ENCODE data around the gene ASPHD2.
"Not testable (repeated sequence)": the region's sequence is repeated elsewhere in the genome, so short reads cannot be mapped to it uniquely, and the experiment has no call there.

The ASPHD2 gene

GRCh38 chr22:26401726-26402125, 27.3 kb upstream of the ASPHD2 start:
- DNase-seq (ENCODE audit: low spot score): no peak
- no peak overlapping the region for H3K4me3 Mint-ChIP-seq
- peaks cover 2% of the 10 kb centered on the region for H3K27me3 Mint-ChIP-seq (ENCODE audit: low read depth)
- H3K9me3 Mint-ChIP-seq: no peaks in the 10 kb centered on the region
- H3K36me3 Mint-ChIP-seq (ENCODE audit: low read depth): no peaks in the 10 kb centered on the region
- H3K4me1 Mint-ChIP-seq (ENCODE audit: low read depth): peaks cover 7% of the 10 kb centered on the region
- no peak overlapping the region for H3K27ac Mint-ChIP-seq

DNA sequence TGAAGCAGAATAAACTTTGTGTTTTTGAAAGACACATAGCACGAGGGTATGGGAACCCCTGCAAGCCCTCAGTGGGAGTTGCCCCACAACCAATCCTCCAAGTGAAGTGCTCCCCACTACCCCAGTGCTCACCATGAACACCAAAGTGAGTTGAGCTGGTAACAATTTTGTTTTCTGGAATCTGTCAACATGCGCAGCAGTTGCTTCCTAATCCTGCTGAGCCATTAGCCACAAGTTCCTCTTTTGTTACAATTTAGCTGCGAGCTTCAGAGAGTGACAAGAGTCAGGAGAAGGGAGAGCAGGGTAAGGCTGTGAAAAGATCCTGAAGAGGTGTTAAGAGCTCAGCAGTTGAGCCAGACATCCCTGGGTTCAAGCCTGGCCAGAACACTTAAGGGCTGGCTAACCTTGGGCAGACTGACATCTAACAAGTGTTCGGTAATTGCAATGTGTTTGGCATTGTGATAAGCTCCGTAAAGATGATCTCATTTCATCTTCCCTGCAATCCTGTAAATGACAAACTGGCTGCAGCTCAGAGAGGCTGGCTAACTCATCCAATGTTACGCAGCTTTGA, 24.1 kb upstream of the ASPHD2 start:
- Mint-ChIP-seq H3K4me3 (no peak overlapping the region), H3K36me3 (ENCODE audit: low read depth) (no peaks in the 10 kb centered on the region)
- DNase-seq (ENCODE audit: low spot score): no peak

DNA sequence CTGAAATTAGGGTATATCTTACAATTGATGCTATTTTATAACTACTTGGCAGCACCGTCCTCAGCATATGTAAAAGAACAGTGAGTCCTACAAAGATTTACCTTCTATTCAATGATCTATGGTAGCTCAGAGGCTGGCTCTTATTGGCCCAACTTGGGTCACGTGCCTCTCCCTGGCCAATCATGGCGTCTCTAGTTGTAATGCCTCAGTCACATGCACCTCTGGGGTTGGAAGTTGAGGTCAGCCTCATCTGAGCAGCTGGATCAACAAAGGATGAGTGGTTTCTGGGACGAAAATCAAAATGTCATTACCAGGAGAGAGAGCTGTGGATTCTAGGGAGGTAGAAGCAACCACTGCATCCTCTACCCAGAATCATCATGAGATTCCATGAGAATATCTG, 22.9 kb upstream of the ASPHD2 start:
- no peak for DNase-seq (ENCODE audit: low spot score)

More for the DNA sequence above, 24.1 kb upstream of the ASPHD2 start:
- Mint-ChIP-seq H3K27ac (no peak overlapping the region), H3K9me3 (no peaks in the 10 kb centered on the region), H3K27me3 (ENCODE audit: low read depth) (peaks cover 9% of the 10 kb centered on the region), H3K4me1 (ENCODE audit: low read depth) (peaks cover 7% of the 10 kb centered on the region)

GRCh38 chr22:26408562-26409220, 20.4 kb upstream of the ASPHD2 start:
- H3K9me3 Mint-ChIP-seq; H3K27ac Mint-ChIP-seq; H3K4me1 Mint-ChIP-seq (ENCODE audit: low read depth); H3K4me3 Mint-ChIP-seq; H3K36me3 Mint-ChIP-seq (ENCODE audit: low read depth); DNase-seq (ENCODE audit: low spot score): not testable (repeated sequence)
- peaks cover 12% of the 10 kb centered on the region for H3K27me3 Mint-ChIP-seq (ENCODE audit: low read depth)

More for the DNA sequence above, 22.9 kb upstream of the ASPHD2 start:
- H3K4me1 Mint-ChIP-seq (ENCODE audit: low read depth): peaks cover 7% of the 10 kb centered on the region
- no peak overlapping the region for H3K4me3 Mint-ChIP-seq
- peaks cover 11% of the 10 kb centered on the region for H3K27me3 Mint-ChIP-seq (ENCODE audit: low read depth)
- H3K9me3 Mint-ChIP-seq: no peaks in the 10 kb centered on the region
- no peak overlapping the region for H3K27ac Mint-ChIP-seq
- H3K36me3 Mint-ChIP-seq (ENCODE audit: low read depth): no peaks in the 10 kb centered on the region

DNA sequence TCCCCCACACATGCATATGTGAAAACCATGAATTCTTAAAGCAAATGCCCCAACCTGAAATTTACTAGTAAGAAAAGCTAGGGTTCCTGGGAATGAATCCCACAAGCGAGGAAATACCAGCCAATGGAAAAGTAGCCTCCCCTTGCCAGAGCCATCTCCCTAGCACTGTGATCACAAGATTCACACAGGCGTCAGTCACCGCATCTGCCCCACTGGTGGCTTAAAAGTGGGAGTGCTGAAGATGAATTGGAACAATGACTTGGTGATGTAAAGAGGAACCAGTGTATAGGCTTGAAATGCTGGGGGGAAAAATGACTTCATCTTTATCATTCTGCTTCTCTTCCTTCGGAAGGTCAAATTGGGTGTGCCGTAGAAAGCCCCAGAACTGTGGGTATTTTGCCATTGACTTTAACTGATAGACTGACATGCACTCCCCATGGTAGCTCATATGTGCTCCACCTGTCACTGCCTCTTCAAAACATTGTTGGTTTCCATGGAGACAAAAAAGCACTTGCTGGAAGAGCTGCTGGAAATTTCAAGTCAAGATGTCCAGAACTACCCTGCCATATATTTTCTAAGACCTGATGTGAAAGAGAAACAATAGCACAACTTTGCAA, 19.2 kb upstream of the ASPHD2 start:
- no peaks in the 10 kb centered on the region for H3K36me3 Mint-ChIP-seq (ENCODE audit: low read depth)
- no peak overlapping the region for H3K4me3 Mint-ChIP-seq
- H3K4me1 Mint-ChIP-seq (ENCODE audit: low read depth): peaks cover under 1% of the 10 kb centered on the region
- no peak overlapping the region for H3K27ac Mint-ChIP-seq
- no peak for DNase-seq (ENCODE audit: low spot score)
- peaks cover 14% of the 10 kb centered on the region for H3K27me3 Mint-ChIP-seq (ENCODE audit: low read depth)
- H3K9me3 Mint-ChIP-seq: no peaks in the 10 kb centered on the region

GRCh38 chr22:26410386-26410785, 18.7 kb upstream of the ASPHD2 start:
- Mint-ChIP-seq H3K4me1 (ENCODE audit: low read depth) (no peaks in the 10 kb centered on the region), H3K27ac (no peak overlapping the region), H3K36me3 (ENCODE audit: low read depth) (no peaks in the 10 kb centered on the region), H3K27me3 (ENCODE audit: low read depth) (peaks cover 14% of the 10 kb centered on the region), H3K9me3 (no peaks in the 10 kb centered on the region), H3K4me3 (no peak overlapping the region)
- DNase-seq (ENCODE audit: low spot score): no peak

DNA sequence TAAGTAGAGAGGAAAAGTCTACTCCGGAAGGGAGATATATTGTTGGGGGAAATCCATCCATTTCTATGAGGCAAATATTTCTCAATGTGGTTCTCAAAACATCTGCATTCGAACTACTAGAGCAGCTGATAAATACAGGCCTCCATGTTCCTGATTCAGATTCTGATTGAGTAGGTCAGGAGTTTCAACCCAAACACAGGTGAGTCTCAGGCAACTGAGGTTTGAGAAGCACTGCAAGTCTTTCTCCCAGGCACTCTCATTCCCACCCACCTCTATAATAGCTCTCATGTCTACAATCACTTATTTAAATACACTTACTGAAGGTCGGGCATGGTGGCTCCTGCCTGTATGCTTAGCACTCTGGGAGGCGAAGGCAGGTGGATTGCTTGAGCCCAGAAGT, 14.7 kb upstream of the ASPHD2 start:
- Mint-ChIP-seq H3K36me3 (ENCODE audit: low read depth) (no peaks in the 10 kb centered on the region), H3K4me3 (no peak overlapping the region), H3K27ac (no peak overlapping the region), H3K4me1 (ENCODE audit: low read depth) (no peaks in the 10 kb centered on the region), H3K9me3 (no peaks in the 10 kb centered on the region), H3K27me3 (ENCODE audit: low read depth) (peaks cover 25% of the 10 kb centered on the region)
- no peak for DNase-seq (ENCODE audit: low spot score)

DNA sequence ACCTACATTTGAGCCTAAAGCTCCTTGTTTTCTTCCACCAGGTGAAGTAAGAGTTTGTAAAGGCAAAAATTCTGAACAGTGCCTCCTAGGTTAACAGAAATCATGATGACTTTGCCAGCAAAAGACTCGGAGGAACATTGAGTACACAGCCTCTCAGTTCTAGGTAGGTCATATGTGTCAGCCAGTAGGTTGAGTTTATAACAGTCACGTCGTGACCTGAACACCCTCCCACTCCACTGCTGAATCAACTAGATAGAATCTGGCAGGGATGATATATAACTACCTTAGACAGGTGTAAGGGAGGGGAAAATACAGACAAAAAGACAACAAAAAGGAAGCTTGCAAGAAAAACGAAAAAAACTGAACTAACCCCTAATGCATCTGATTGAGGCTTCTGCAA, 12.8 kb upstream of the ASPHD2 start:
- H3K27me3 Mint-ChIP-seq (ENCODE audit: low read depth): peaks cover 20% of the 10 kb centered on the region
- no peaks in the 10 kb centered on the region for H3K4me1 Mint-ChIP-seq (ENCODE audit: low read depth)
- no peaks in the 10 kb centered on the region for H3K36me3 Mint-ChIP-seq (ENCODE audit: low read depth)
- no peak for DNase-seq (ENCODE audit: low spot score)
- no peak overlapping the region for H3K27ac Mint-ChIP-seq
- H3K9me3 Mint-ChIP-seq: no peaks in the 10 kb centered on the region
- H3K4me3 Mint-ChIP-seq: no peak overlapping the region

DNA sequence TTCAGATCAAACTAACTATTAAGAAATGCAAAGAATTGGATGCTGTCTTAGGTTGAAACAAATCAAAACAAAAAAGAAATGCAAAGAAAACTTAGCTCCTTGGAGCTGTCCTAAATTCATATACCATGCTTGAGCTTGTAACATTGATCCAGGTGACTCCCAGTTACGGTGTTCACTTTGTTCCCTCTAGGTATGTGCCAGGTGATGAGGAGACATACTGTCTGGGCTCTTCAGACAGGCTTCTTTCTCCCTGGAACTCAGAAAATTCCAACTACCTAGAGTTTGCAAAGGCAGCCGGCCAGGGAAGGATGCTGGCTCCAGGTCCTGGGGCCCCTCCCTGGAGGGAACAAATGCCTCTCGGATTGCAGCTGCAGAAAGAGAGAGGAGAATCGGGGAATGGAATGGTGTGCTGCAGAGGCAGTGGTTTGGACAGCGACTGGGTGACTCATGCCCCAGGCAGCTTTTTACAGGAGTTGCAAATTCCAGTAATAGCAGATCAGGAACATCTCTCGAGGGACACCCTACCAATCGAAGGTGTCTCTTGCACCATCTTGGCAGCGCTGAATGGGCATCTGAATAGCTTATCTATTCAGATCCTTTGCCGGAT, 12.3 kb upstream of the ASPHD2 start:
- Mint-ChIP-seq H3K9me3 (no peaks in the 10 kb centered on the region), H3K27ac (no peak overlapping the region), H3K36me3 (ENCODE audit: low read depth) (no peaks in the 10 kb centered on the region), H3K4me3 (no peak overlapping the region), H3K27me3 (ENCODE audit: low read depth) (peaks cover 23% of the 10 kb centered on the region), H3K4me1 (ENCODE audit: low read depth) (no peaks in the 10 kb centered on the region)
- DNase-seq (ENCODE audit: low spot score): no peak

DNA sequence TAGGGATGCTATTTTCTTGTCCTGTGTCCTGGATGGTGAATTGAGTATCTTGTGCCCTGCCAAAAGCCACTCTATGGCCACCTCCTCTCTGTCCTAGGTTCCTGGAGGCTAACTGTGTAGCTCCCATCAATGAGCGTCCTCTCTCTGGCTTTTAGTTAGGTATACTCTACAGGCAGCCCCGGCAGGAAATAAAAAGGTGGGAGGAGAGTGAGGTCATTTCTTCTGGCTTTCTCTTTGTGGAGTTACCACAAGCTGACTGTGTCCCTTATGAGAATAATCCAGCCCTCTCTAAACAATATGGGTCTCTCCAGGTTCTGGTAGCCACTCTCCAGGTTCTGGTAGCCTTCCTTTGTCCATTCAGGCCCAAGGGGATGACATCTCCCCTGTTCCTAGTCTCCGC, 11.7 kb upstream of the ASPHD2 start:
- H3K36me3 Mint-ChIP-seq (ENCODE audit: low read depth): no peaks in the 10 kb centered on the region
- DNase-seq (ENCODE audit: low spot score): no peak
- no peaks in the 10 kb centered on the region for H3K4me1 Mint-ChIP-seq (ENCODE audit: low read depth)
- no peaks in the 10 kb centered on the region for H3K9me3 Mint-ChIP-seq
- H3K27ac Mint-ChIP-seq: no peak overlapping the region
- no peak overlapping the region for H3K4me3 Mint-ChIP-seq
- peaks cover 26% of the 10 kb centered on the region for H3K27me3 Mint-ChIP-seq (ENCODE audit: low read depth)

DNA sequence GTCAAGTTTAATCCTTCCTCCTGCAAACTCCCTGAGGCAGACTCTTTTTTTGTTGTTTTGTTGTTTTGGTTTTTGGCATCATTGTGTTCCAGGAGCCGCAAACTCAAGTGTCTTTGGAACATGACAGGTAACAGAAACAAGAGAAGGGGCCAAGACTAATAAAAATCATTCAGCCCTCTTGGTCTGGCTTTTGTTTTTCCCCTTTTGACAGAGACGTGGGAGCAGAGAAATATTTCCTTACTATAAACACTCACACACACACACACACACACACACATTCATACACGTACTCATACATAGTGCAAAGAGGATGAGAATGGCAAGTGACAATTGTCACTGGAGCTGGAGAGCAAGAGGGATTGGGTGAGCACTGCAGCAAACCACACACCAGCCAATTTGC, 10.4 kb upstream of the ASPHD2 start:
- Mint-ChIP-seq H3K27ac (no peak overlapping the region), H3K36me3 (ENCODE audit: low read depth) (no peaks in the 10 kb centered on the region), H3K27me3 (ENCODE audit: low read depth) (peaks cover 23% of the 10 kb centered on the region), H3K9me3 (peaks cover 10% of the 10 kb centered on the region), H3K4me3 (no peak overlapping the region), H3K4me1 (ENCODE audit: low read depth) (no peaks in the 10 kb centered on the region)
- DNase-seq (ENCODE audit: low spot score): no peak

GRCh38 chr22:26426924-26427323, 2.1 kb upstream of the ASPHD2 start:
- Mint-ChIP-seq H3K27me3 (ENCODE audit: low read depth) (peaks cover 22% of the 10 kb centered on the region), H3K27ac (peak overlapping the region; percentile 88), H3K9me3 (peaks cover 12% of the 10 kb centered on the region), H3K4me3 (peak overlapping the region; percentile 53), H3K36me3 (ENCODE audit: low read depth) (peaks cover 2% of the 10 kb centered on the region), H3K4me1 (ENCODE audit: low read depth) (peaks cover 35% of the 10 kb centered on the region)
- DNase-seq (ENCODE audit: low spot score): no peak

DNA sequence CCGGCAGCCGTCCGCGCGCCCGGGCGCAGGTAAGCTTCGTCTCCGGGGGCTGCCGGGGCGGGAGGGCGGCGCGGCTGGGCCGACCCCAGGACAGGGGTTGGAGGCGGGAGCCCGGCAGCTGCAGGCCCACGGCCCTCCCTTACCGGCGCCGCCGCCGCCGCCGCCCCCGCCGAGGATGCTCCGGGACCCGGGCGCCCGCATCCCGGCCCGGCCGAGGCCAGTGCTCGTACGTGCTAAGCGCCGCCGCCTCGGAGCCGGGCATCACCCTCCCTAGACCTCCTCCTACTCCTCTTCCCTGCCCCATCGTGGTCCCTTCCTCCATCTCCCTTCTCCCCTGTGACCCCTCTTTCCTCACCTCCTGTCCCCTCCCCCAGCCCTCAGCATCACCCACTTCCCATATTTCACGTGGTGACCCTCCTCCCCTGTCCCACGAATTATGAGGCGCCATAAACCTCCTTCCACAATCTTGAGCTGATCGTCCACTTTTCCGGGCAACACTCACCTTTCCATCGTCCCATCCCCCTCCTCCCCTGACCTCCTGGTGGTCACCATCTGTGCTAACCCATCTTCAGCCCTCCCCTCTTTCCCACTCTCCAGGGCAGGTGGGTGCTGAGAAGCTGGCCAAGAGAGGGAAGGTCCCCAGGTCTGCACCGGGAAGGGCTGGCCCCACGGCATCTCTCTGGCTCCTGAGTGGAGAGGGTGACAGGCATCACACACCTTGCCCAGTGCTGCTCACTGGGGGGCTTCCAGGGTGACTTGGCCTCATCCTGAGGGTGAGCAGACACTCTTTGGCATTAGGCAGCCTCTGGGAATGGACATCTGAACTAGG, 612 bp downstream of the ASPHD2 start:
- peaks cover 44% of the 10 kb centered on the region for H3K4me1 Mint-ChIP-seq (ENCODE audit: low read depth)

DNA sequence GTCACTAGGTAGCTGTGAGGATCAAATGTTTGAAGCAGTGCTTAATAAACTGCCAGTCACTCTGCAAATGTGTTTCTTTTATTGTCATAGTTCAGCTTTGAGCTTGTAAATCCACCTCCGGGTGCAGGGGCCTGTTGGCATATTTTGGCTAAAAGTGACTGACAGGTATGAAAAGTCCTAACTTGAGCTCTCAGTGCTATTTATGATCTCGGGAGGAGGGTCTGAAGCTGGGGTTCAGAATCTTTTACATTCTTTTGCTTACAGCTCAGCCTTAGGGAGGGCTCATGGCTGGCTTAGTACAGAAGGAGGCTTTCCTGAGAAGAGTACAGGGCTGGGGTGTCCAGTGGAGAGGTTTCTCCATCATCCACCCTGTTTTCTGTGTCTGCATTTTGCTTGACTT, 1.5 kb downstream of the ASPHD2 start:
- Mint-ChIP-seq H3K4me1 (ENCODE audit: low read depth) (peaks cover 52% of the 10 kb centered on the region), H3K27ac (peak overlapping the region; percentile 91), H3K27me3 (ENCODE audit: low read depth) (peaks cover 13% of the 10 kb centered on the region), H3K36me3 (ENCODE audit: low read depth) (peaks cover 23% of the 10 kb centered on the region), H3K4me3 (peak overlapping the region; percentile 89), H3K9me3 (no peaks in the 10 kb centered on the region)
- peak; percentile 12 for DNase-seq (ENCODE audit: low spot score)

More for the DNA sequence above, 612 bp downstream of the ASPHD2 start:
- Mint-ChIP-seq H3K4me3 (peak overlapping the region; percentile 89), H3K9me3 (no peaks in the 10 kb centered on the region), H3K27me3 (ENCODE audit: low read depth) (peaks cover 17% of the 10 kb centered on the region), H3K36me3 (ENCODE audit: low read depth) (peaks cover 15% of the 10 kb centered on the region), H3K27ac (peak overlapping the region; percentile 91)
- DNase-seq (ENCODE audit: low spot score): no peak

All from T-helper 2 cell treated with Interferon-gamma antibody and Interleukin-4, amounts not matched to agents 5 μg/mL and 100 μg/mL, for 36 hours (primary cell).